PC-9 (cell line): ENCODE results near the gene SLC1A7. TPM values are rescaled to one million over a fixed set of nuclear protein-coding genes. Genes with fewer than 3 reads are reported as not detected.

ENCODE experiments used
- BruUV-seq: library from RNA; stranded (reverse); fragments of 400-500 nt; replicated peaks from 2 replicates; lab custom pipeline; 2021; lab: Mats Ljungman, UMichigan
- CTCF ChIA-PET: fragments of 300-600 bp; sonication (Branson Sonifier 250); formaldehyde crosslinking; loops from one replicate; lab custom pipeline; 2022; ENCODE audit warnings: antibody characterized with exemption; lab: Charles Lee
- POLR2A ChIA-PET: fragments of 300-600 bp; sonication (Branson Sonifier 250); formaldehyde crosslinking; loops from one replicate; lab custom pipeline; 2022; ENCODE audit warnings: antibody characterized with exemption; ENCODE audit not compliant: unreplicated experiment; lab: Charles Lee
- DNase-seq, 2 experiments: peaks; one replicate each; pipeline versions ENCODE4 v3.0.0 to v3.0.0-alpha.2; 2015 to 2022; ENCODE audit warnings: mixed read lengths in 1 of 2
- H2AFZ ChIP-seq: fragments of 200-600 bp; sonication (generic); 2 replicates; pipeline ENCODE4 v1.8.1; 2017; ENCODE audit warnings: antibody characterized with exemption
- H3F3A ChIP-seq: fragments of 200-600 bp; sonication (generic); 2 replicates; pipeline ENCODE4 v1.8.1; 2017; ENCODE audit warnings: antibody characterized with exemption, mild to moderate bottlenecking, low read depth; ENCODE audit not compliant: insufficient read depth
- H3K27ac ChIP-seq: fragments of 200-600 bp; sonication (generic); 2 replicates; pipeline ENCODE4 v1.6.1; 2016; ENCODE audit warnings: mixed run types
- H3K27me3 ChIP-seq: fragments of 200-600 bp; sonication (generic); 2 replicates; pipeline ENCODE4 v1.6.1; 2016; ENCODE audit warnings: low read depth, mixed run types; ENCODE audit not compliant: insufficient read depth
- H3K36me3 ChIP-seq: fragments of 200-600 bp; sonication (generic); 2 replicates; pipeline ENCODE4 v1.6.1; 2016; ENCODE audit warnings: low read depth, mixed run types
- H3K4me1 ChIP-seq: fragments of 200-600 bp; sonication (generic); replicated peaks from 2 replicates; pipeline ENCODE4 v1.6.1; 2016; ENCODE audit warnings: mixed run types; ENCODE audit not compliant: insufficient read depth
- H3K4me2 ChIP-seq: fragments of 200-600 bp; sonication (generic); 2 replicates; pipeline ENCODE4 v1.6.1; 2017; ENCODE audit warnings: mixed run types
- H3K4me3 ChIP-seq: fragments of 200-600 bp; sonication (generic); 2 replicates; pipeline ENCODE4 v1.6.1; 2016; ENCODE audit warnings: mixed run types
- H3K79me2 ChIP-seq: fragments of 200-600 bp; sonication (generic); 2 replicates; pipeline ENCODE4 v1.6.1; 2017; ENCODE audit warnings: low read depth, mixed run types
- H3K9me2 ChIP-seq: fragments of 200-600 bp; sonication (generic); 2 replicates; pipeline ENCODE4 v1.8.1; 2017; ENCODE audit warnings: mild to moderate bottlenecking; ENCODE audit not compliant: insufficient read depth
- H3K9me3 ChIP-seq: fragments of 200-600 bp; sonication (generic); 2 replicates; pipeline ENCODE4 v1.8.1; 2016; ENCODE audit warnings: low read depth; ENCODE audit not compliant: insufficient read depth
- H4K20me1 ChIP-seq: fragments of 200-600 bp; sonication (generic); 2 replicates; pipeline ENCODE4 v1.8.1; 2017; ENCODE audit not compliant: insufficient read depth
- EZH2 ChIP-seq: fragments of 200-600 bp; sonication (generic); IDR thresholded peaks from 2 replicates; pipeline ENCODE4 v1.8.0; 2017; ENCODE audit warnings: antibody characterized with exemption, low read depth
- intact Hi-C: fragments of 100-400 bp; cut with micrococcal nuclease; formaldehyde crosslinking; loops from one replicate; pipeline ENCODE4 v1.10.0; 2022; ENCODE audit not compliant: unreplicated experiment
- total RNA-seq: library from RNA; stranded (reverse); gene quantifications from 2 replicates; pipeline ENCODE4 v1.2.3, GENCODE V29; 2021
- TF ChIP-seq, protein P1 (sequence below): fragments of 200-600 bp; sonication (generic); conservative IDR thresholded peaks from 2 replicates; pipeline ENCODE4 v1.6.1; 2017; ENCODE audit warnings: mixed run types, antibody characterized with exemption, mild to moderate bottlenecking, moderate library complexity

The SLC1A7 gene
- total RNA-seq, 1 experiment from 2014 or later: not detected

DNA sequence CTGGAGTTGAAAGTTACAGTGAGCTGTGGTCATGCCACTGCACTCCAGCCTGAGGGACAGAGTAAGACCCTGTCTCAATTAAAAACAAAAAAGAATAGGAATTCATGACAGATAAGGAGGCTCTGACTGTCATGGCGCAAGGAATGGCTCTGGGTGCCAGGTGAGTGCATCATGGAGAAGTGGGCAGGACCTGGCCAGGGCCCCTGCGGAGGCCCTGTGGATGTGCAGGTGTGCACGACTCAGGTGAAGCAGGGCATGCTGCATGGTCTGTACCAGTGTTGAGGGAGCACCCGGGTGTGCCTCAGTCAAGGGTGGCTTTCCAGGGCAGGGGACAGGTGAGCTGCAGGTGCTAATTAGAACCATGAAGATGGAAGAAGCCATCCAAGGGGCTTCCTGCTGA is 14.0 kb downstream of the SLC1A7 start:
- intact Hi-C loops: no loop called here
- no peaks in the 10 kb centered on the region for H3K36me3 ChIP-seq
- CTCF ChIA-PET: interaction anchor here (0.6 kb wide), 1 partner anchor 26 kb away, joined by 5 read pairs; no protein-coding TSS in a partner anchor

GRCh38 chr1:53127546-53127945 is 14.9 kb downstream of the SLC1A7 start:
- Histone ChIP-seq H3K27me3 (no peaks in the 10 kb centered on the region), H4K20me1 (no peaks in the 10 kb centered on the region), H3K9me3 (no peaks in the 10 kb centered on the region), H2AFZ (no peak overlapping the region), H3K9me2 (no peaks in the 10 kb centered on the region), H3K4me3 (no peak overlapping the region), H3K27ac (no peak overlapping the region), H3K79me2 (no peaks in the 10 kb centered on the region), H3K36me3 (no peaks in the 10 kb centered on the region), H3K4me2 (no peak overlapping the region), H3K4me1 (no peaks in the 10 kb centered on the region), H3F3A (no peaks in the 10 kb centered on the region)
- no peak for DNase-seq
- BruUV-seq: no TSS peak
- ChIA-PET POLR2A (no interaction called here), CTCF (interaction anchor here (0.6 kb wide), 1 partner anchor 25 kb away, joined by 5 read pairs; no protein-coding TSS in a partner anchor)
- intact Hi-C loops: no loop called here
- TF ChIP-seq, protein P1, sequence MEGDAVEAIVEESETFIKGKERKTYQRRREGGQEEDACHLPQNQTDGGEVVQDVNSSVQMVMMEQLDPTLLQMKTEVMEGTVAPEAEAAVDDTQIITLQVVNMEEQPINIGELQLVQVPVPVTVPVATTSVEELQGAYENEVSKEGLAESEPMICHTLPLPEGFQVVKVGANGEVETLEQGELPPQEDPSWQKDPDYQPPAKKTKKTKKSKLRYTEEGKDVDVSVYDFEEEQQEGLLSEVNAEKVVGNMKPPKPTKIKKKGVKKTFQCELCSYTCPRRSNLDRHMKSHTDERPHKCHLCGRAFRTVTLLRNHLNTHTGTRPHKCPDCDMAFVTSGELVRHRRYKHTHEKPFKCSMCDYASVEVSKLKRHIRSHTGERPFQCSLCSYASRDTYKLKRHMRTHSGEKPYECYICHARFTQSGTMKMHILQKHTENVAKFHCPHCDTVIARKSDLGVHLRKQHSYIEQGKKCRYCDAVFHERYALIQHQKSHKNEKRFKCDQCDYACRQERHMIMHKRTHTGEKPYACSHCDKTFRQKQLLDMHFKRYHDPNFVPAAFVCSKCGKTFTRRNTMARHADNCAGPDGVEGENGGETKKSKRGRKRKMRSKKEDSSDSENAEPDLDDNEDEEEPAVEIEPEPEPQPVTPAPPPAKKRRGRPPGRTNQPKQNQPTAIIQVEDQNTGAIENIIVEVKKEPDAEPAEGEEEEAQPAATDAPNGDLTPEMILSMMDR: no peak
- no peak for TF ChIP-seq EZH2

More for the DNA sequence above, 14.0 kb downstream of the SLC1A7 start:
- H3K27me3 ChIP-seq: no peaks in the 10 kb centered on the region
- H3K4me3 ChIP-seq: no peak overlapping the region
- POLR2A ChIA-PET: no interaction called here
- no TSS peak for BruUV-seq
- no peak overlapping the region for H2AFZ ChIP-seq
- no peak for DNase-seq
- no peaks in the 10 kb centered on the region for H3F3A ChIP-seq
- no peaks in the 10 kb centered on the region for H3K9me2 ChIP-seq
- no peak overlapping the region for H3K4me2 ChIP-seq
- no peaks in the 10 kb centered on the region for H4K20me1 ChIP-seq
- TF ChIP-seq EZH2: no peak
- TF ChIP-seq, protein P1: no peak
- no peaks in the 10 kb centered on the region for H3K4me1 ChIP-seq
- no peak overlapping the region for H3K27ac ChIP-seq
- no peaks in the 10 kb centered on the region for H3K79me2 ChIP-seq
- no peaks in the 10 kb centered on the region for H3K9me3 ChIP-seq

- Histone ChIP-seq H3K27me3 (no peaks in the 10 kb centered on the region), H3K4me2 (no peak overlapping the region), H3K79me2 (no peaks in the 10 kb centered on the region), H4K20me1 (no peaks in the 10 kb centered on the region), H3F3A (no peaks in the 10 kb centered on the region), H3K9me2 (no peaks in the 10 kb centered on the region), H3K9me3 (no peaks in the 10 kb centered on the region), H3K36me3 (no peaks in the 10 kb centered on the region), H3K4me1 (no peaks in the 10 kb centered on the region), H2AFZ (no peak overlapping the region), H3K4me3 (no peak overlapping the region), H3K27ac (no peak overlapping the region)
- no peak for DNase-seq
- POLR2A ChIA-PET: no interaction called here
- intact Hi-C loops: no loop called here
- BruUV-seq: no TSS peak
- CTCF ChIA-PET: no interaction called here
- no peak for TF ChIP-seq EZH2
- TF ChIP-seq, protein P1: no peak
These were observed 15.9 kb downstream of the SLC1A7 start for GRCh38 chr1:53126495-53126894.
